Ishikawa (cell line): ENCODE results near the gene ASIC2.

Source experiments
- CEBPB ChIP-seq: IDR thresholded peaks from 2 replicates; pipeline ENCODE4 v1.6.1; 2012
- EGR1 ChIP-seq: IDR thresholded peaks from 2 replicates; pipeline ENCODE4 v1.6.1; 2012

DNA sequence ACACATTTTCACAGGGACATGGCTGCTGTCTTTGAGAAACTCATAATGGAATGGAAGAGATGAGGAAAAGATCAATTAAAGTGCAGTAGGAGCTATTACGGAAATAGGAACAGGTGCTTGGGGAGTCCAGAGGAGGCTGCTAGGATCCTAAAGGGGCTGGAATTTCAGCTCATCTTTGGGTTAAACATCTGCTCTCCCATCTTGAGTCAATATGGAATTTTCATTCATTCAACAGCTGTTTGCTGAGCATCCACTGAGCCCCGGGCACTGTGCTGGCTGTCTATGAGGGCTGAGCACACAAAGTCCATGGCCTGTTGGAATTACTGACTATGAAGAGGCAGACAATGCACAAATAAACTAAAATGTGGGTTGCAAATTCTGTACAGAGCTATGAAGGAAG, 47.9 kb downstream of the ASIC2 start:
- TF ChIP-seq CEBPB (no peak), EGR1 (no peak)
